ENCODE results near the gene FAM210B. TPM values are rescaled to one million over a fixed set of nuclear protein-coding genes. Genes with fewer than 3 reads are reported as not detected.
A peak's percentile ranks its signal among the peaks of the same experiment; 100 is the strongest.

Gene FAM210B
- total and polyA plus RNA-seq, 2 of the 8 experiments (the other 6 are each of a cell fraction or from before 2014, with no cell fraction given), result 9.4 to 15.0 TPM

DNA sequence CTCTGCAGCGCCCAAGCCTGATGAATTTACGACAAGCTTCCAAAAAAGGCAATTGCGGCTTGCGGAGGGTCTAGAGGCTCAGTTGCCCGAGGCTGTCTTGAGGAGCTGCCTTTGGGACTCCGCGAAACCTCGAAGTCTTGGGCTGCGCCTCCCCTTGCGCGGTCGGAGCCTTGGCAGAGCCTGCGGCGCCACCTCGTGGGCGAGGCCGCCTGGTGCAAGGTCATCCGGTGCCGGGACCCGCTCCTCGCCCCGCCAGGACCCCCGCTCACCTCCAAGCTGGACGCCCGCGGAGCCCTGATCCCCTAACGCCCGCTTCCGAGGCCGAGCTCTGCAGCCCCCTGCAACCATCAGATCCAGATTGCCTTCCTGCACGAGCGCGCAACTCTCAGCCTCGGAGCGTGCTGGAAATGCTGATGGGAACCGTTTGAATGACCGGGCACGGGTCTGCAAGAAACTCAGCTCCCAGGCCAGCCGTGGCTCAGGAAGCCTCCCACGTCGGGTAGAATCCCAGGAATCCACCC lies 14.9 kb upstream of the FAM210B start (continued):
- TF ChIP-seq, protein P1, sequence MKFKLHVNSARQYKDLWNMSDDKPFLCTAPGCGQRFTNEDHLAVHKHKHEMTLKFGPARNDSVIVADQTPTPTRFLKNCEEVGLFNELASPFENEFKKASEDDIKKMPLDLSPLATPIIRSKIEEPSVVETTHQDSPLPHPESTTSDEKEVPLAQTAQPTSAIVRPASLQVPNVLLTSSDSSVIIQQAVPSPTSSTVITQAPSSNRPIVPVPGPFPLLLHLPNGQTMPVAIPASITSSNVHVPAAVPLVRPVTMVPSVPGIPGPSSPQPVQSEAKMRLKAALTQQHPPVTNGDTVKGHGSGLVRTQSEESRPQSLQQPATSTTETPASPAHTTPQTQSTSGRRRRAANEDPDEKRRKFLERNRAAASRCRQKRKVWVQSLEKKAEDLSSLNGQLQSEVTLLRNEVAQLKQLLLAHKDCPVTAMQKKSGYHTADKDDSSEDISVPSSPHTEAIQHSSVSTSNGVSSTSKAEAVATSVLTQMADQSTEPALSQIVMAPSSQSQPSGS (IDR thresholded peaks at IDR 0.05; ENCODE audit: low read length), result no peak
- TF ChIP-seq EP300 (IDR thresholded peaks at IDR 0.05; ENCODE audit: borderline replicate concordance in 1 of 2, low read depth in 2 of 2, low read length in 2 of 2), result 0 out of 3 replicates have a peak, but pooled peaks of 1 of the 2 experiments have one; percentile 26
- TF ChIP-seq TEAD4 (IDR thresholded peaks at IDR 0.05; ENCODE audit: low read depth, low read length), result no peak
- TF ChIP-seq TBP (IDR thresholded peaks at IDR 0.05; ENCODE audit: low read depth, low read length), result peak; percentile 16; the same call in 1 of the 2 replicates
- peak; percentile 95 to 96 for TF ChIP-seq RAD21 (IDR thresholded peaks at IDR 0.05 in 1 of 2, conservative IDR thresholded peaks at IDR 0.05 in 1 of 2; ENCODE audit: low read depth in 2 of 2, low read length in 2 of 2)
- no peak for TF ChIP-seq SAP30 (IDR thresholded peaks at IDR 0.05; ENCODE audit: insufficient read depth, insufficient replicate concordance, low read length)
- TF ChIP-seq BCL11A (IDR thresholded peaks at IDR 0.05; ENCODE audit: low read depth in 2 of 2, low read length in 2 of 2), result no peak
- TF ChIP-seq EZH2 (IDR thresholded peaks at IDR 0.05; ENCODE audit: low read depth, low read length, severe bottlenecking), result no peak
- TF ChIP-seq, protein P2, sequence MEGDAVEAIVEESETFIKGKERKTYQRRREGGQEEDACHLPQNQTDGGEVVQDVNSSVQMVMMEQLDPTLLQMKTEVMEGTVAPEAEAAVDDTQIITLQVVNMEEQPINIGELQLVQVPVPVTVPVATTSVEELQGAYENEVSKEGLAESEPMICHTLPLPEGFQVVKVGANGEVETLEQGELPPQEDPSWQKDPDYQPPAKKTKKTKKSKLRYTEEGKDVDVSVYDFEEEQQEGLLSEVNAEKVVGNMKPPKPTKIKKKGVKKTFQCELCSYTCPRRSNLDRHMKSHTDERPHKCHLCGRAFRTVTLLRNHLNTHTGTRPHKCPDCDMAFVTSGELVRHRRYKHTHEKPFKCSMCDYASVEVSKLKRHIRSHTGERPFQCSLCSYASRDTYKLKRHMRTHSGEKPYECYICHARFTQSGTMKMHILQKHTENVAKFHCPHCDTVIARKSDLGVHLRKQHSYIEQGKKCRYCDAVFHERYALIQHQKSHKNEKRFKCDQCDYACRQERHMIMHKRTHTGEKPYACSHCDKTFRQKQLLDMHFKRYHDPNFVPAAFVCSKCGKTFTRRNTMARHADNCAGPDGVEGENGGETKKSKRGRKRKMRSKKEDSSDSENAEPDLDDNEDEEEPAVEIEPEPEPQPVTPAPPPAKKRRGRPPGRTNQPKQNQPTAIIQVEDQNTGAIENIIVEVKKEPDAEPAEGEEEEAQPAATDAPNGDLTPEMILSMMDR (IDR thresholded peaks at IDR 0.05; ENCODE audit: control extremely low read depth in 1 of 3, insufficient read depth in 1 of 3, low read depth in 1 of 3, low read length in 3 of 3), result peak; percentile 88 to 92 (median 90)
- TF ChIP-seq CEBPB (IDR thresholded peaks at IDR 0.05; ENCODE audit: low read depth, low read length), result no peak
- TF ChIP-seq SIX5 (IDR thresholded peaks at IDR 0.05; ENCODE audit: low read depth, low read length), result no peak
- no peak for TF ChIP-seq CHD1 (IDR thresholded peaks at IDR 0.05; ENCODE audit: low read depth, low read length)
- no peak for TF ChIP-seq SP1 (IDR thresholded peaks at IDR 0.05; ENCODE audit: low read depth, low read length)
- no peak for TF ChIP-seq POU5F1 (IDR thresholded peaks at IDR 0.05; ENCODE audit: low read depth, low read length)
- TF ChIP-seq SIN3A (conservative IDR thresholded peaks at IDR 0.05 in 1 of 2, IDR thresholded peaks at IDR 0.05 in 1 of 2; ENCODE audit: low read depth in 1 of 2, low read length in 2 of 2), result no peak

Measured in H1 (cell line).